Measurements from ENCODE around the gene DOC2B.

DNA sequence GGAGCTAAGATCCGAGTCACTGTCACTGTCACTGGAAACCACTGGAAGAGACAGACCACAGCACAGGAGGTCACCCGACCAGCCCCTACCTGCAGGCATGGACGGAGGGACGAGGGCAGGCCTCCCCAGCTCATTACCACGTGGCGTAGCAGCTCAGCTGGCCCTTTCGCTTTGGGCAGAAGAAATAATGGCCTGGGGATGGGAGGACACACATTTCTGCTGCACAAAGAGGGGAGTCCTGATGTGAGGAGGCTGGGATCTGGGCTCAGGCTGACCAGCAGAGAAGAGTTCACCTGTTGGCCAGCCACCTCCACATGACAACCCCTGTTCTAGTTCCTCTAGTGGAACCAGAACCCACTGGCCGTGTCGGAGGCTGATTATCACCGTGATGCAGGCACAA is 38.2 kb upstream of the DOC2B start:
- TF ChIP-seq EZH2 (IDR thresholded peaks at IDR 0.05; ENCODE audit: low read length) (no peak), CTCF (optimal IDR thresholded peaks at IDR 0.05 in 1 of 3, IDR thresholded peaks at IDR 0.05 in 1 of 3, conservative IDR thresholded peaks at IDR 0.05 in 1 of 3; ENCODE audit: extremely low read depth in 1 of 3, insufficient read depth in 2 of 3, low read length in 3 of 3) (no peak)
